ENCODE measurements around the gene GNRH2. TPM values are rescaled to one million over a fixed set of nuclear protein-coding genes. Genes with fewer than 3 reads are reported as not detected.
"Not testable (repeated sequence)": the region's sequence is repeated elsewhere in the genome, so short reads cannot be mapped to it uniquely, and the experiment has no call there.

GNRH2 gene
- polyA plus RNA-seq, 3 donors from 2014 or later = not detected

DNA sequence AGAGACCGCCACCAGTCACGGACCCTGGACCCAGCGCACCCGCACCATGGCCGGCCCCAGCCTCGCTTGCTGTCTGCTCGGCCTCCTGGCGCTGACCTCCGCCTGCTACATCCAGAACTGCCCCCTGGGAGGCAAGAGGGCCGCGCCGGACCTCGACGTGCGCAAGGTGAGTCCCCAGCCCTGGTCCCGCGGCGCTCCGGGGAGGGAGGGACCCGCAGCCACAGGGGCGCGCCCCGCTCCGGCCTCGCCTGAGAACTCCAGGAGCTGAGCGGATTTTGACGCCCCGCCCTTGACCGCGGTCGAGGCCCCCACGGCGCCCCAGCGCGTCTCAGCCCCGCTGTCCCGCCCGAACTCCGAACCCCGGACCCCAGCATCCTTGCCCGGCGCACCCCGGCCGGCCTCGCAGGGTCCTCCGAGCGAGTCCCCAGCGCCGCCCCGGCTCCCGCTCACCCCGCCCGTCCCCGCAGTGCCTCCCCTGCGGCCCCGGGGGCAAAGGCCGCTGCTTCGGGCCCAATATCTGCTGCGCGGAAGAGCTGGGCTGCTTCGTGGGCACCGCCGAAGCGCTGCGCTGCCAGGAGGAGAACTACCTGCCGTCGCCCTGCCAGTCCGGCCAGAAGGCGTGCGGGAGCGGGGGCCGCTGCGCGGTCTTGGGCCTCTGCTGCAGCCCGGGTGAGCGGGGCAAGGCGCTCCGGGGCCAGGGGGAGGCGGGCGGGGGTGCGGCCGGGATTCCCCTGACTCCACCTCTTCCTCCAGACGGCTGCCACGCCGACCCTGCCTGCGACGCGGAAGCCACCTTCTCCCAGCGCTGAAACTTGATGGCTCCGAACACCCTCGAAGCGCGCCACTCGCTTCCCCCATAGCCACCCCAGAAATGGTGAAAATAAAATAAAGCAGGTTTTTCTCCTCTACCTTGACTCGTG, 28.4 kb downstream of the GNRH2 start, which contains the start of gene OXT:
TSS of gene OXT (plus strand) at position 11 of the 920 bp plus-strand sequence. CDS start at position 47, 36 bp downstream.
- DNase-seq = peak; percentile 44 to 55 (median 53)
- H3K27ac Mint-ChIP-seq = peak within 1 kb of the TSS in 5 of 6 donors; percentile 49 to 79 (median 75)
- H3K36me3 Mint-ChIP-seq = peaks cover 0 to 3% (median 3%) of the 10 kb centered on the region in 3 donors
- peaks cover 12 to 13% of the 10 kb centered on the region in 2 donors for H3K4me1 Mint-ChIP-seq
- peak within 1 kb of the TSS; percentile 82 to 87 (median 84) for H3K4me3 Mint-ChIP-seq
- no peaks in the 10 kb centered on the region for H3K9me3 Mint-ChIP-seq
- peaks cover 1 to 15% (median 4%) of the 10 kb centered on the region in 3 donors for H3K27me3 Mint-ChIP-seq (ENCODE audit: low read depth in 3 of 3)

DNA sequence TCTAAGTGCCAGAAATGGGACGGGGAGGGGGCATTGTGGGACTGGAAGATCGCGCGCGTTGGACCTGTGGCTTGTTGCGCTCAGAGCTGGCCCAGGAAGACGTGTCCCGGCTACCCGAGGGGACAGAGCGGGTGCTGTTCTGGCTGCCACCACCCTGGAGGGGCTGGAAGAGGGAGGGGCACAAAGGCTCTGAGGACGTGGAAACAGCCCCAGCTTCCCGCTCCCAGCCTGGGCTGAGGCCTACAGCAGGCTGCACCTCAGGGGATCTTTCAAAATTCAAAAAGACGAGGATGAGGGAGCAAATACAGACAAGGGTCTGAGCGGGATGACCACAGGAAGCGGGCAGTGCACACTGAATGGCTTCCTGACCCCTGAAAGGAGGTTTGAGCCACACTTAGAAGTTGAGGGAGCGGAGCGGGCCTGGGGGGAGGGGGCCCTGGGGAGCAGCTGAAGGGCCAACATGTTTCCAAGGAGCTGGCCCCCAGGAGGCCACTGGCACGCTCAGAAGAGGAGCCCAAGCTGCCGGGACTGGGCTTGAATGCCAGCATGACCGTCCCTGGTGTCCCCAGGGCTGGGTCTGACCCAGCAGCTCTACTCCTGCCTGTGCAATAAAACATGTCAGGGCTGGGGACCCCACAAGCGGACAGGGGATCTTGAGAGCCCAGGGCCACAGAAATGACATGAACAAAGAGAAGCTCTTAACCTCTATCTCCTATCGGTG, 29.3 kb downstream of the GNRH2 start:
- H3K27me3 Mint-ChIP-seq (ENCODE audit: low read depth in 3 of 3) = peaks cover 6 to 14% (median 6%) of the 10 kb centered on the region in 3 donors
- peak overlapping the region; percentile 81 to 85 (median 82) for H3K4me3 Mint-ChIP-seq
- peaks cover 17 to 20% of the 10 kb centered on the region in 2 donors for H3K4me1 Mint-ChIP-seq
- no peaks in the 10 kb centered on the region for H3K9me3 Mint-ChIP-seq
- no peak for DNase-seq
- H3K27ac Mint-ChIP-seq = peak overlapping the region in 5 of 6 donors; percentile 49 to 79 (median 75)
- H3K36me3 Mint-ChIP-seq = peaks cover 0 to 4% (median 3%) of the 10 kb centered on the region in 3 donors

DNA sequence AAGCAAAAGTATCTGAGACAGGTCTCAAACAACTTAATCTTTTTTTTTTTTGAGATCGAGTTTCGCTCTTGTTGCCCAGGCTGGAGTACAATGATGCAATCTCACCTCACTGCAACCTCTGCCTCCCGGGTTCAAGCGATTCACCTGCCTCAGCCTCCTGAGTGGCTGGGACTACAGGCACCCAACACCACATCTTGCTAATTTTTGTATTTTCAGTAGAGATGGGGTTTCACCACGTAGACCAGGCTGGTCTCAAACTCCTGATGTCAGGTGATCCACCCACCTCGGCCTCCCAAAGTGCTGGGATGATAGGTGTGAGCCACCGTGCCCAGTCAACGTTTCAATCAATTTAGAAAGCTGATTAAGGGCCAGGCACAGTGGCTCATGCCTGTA, 29.8 kb downstream of the GNRH2 start:
- Mint-ChIP-seq H3K27me3 (ENCODE audit: low read depth in 3 of 3) (peaks cover 6 to 15% (median 9%) of the 10 kb centered on the region in 3 donors), H3K4me1 (peaks cover 19 to 23% of the 10 kb centered on the region in 2 donors), H3K4me3 (peak overlapping the region; percentile 23 to 81 (median 27)), H3K27ac (peak overlapping the region in 1 of 6 donors; percentile 7)
- not testable (repeated sequence) for H3K9me3 Mint-ChIP-seq, DNase-seq, H3K36me3 Mint-ChIP-seq

- Mint-ChIP-seq H3K27ac (no peak overlapping the region), H3K36me3 (peaks cover 0 to 6% (median 0%) of the 10 kb centered on the region in 3 donors), H3K4me1 (peaks cover 19 to 23% of the 10 kb centered on the region in 2 donors), H3K9me3 (no peaks in the 10 kb centered on the region), H3K4me3 (no peak overlapping the region), H3K27me3 (ENCODE audit: low read depth in 3 of 3) (peaks cover 9 to 15% (median 9%) of the 10 kb centered on the region in 3 donors)
- DNase-seq = no peak
Measured at GRCh38 chr20:3074812-3075211, 31.4 kb downstream of the GNRH2 start.

GRCh38 chr20:3075315-3075714, 31.9 kb downstream of the GNRH2 start:
- H3K27me3 Mint-ChIP-seq (ENCODE audit: low read depth in 3 of 3) = peaks cover 9 to 17% (median 12%) of the 10 kb centered on the region in 3 donors
- H3K4me1 Mint-ChIP-seq = peaks cover 19 to 23% of the 10 kb centered on the region in 2 donors
- H3K4me3 Mint-ChIP-seq, H3K9me3 Mint-ChIP-seq, H3K27ac Mint-ChIP-seq, H3K36me3 Mint-ChIP-seq, DNase-seq: not testable (repeated sequence)

- Mint-ChIP-seq H3K4me3 (peak overlapping the region in 4 of 5 donors; percentile 11 to 68 (median 34)), H3K9me3 (no peaks in the 10 kb centered on the region), H3K27ac (peak overlapping the region in 3 of 6 donors; percentile 6 to 59 (median 26)), H3K36me3 (peaks cover 0 to 6% (median 5%) of the 10 kb centered on the region in 3 donors), H3K4me1 (peaks cover 6 to 22% of the 10 kb centered on the region in 2 donors), H3K27me3 (ENCODE audit: low read depth in 3 of 3) (peaks cover 19 to 23% (median 20%) of the 10 kb centered on the region in 3 donors)
- peak in 1 of 3 donors; percentile 14 for DNase-seq
Measured at GRCh38 chr20:3077618-3078134, 34.3 kb downstream of the GNRH2 start.

GRCh38 chr20:3080939-3081388, 37.5 kb downstream of the GNRH2 start:
- H3K9me3 Mint-ChIP-seq = no peaks in the 10 kb centered on the region
- peaks cover 18 to 29% (median 23%) of the 10 kb centered on the region in 3 donors for H3K27me3 Mint-ChIP-seq (ENCODE audit: low read depth in 3 of 3)
- no peak overlapping the region for H3K27ac Mint-ChIP-seq
- no peak for DNase-seq
- no peak overlapping the region for H3K4me3 Mint-ChIP-seq
- peaks cover 0 to 5% (median 3%) of the 10 kb centered on the region in 3 donors for H3K36me3 Mint-ChIP-seq
- H3K4me1 Mint-ChIP-seq = peaks cover 6 to 26% of the 10 kb centered on the region in 2 donors

DNA sequence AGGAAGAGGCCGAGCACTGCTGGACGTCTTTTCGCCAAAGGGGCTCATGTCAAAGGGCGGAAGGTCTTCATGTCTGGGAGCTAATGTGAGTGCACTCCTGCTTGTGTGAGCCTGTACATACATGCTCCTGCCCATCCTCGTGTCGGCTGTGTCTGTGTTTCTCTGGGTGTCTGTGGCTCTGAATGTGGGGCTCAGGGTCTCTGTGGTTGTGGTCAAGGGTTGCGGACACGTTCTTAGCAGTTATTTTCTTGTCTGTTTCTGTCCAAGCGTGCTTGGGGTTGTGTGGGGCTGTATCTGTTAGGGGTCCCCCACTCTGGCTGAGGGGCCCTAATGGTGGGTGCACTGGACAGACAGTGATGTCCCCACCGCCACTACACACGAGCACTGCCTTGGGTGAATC, 38.2 kb downstream of the GNRH2 start:
- Mint-ChIP-seq H3K36me3 (peaks cover 0 to 5% (median 3%) of the 10 kb centered on the region in 3 donors), H3K27me3 (ENCODE audit: low read depth in 3 of 3) (peaks cover 18 to 29% (median 22%) of the 10 kb centered on the region in 3 donors), H3K9me3 (no peaks in the 10 kb centered on the region), H3K4me3 (peak overlapping the region in 3 of 5 donors; percentile 9 to 53 (median 15)), H3K27ac (no peak overlapping the region), H3K4me1 (peaks cover 6 to 25% of the 10 kb centered on the region in 2 donors)
- no peak for DNase-seq

DNA sequence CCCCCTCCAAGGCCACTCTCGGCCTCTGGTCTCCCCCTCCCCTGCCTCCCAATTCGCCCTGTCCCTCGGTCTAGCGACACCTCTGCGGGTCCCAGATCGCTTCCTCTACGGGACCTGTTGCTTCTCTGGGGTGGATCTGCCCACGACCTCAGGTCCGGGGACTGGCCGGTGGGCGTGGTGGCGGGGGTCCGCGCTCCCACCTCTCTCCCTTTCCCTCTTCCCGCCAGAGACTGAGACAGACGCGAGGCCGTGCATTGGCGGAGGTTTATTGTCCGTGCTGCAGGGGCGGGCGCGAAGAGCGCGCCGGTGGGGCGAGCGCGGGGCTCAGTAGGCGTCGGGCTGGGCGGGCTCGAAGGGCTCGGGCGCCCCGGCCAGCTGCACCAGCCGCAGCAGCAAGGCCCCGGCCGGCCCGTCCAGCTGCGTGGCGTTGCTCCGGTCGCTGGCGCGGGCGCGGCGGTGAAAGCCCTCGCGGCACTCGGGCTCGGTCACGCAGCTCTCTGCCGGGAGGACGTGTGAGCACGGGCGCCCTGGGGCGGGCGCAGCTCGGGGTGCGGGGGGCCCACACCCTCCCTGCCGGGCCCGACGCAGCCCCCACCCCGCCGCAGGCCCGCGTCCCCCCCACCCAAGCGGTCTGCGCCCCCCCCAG, 39.0 kb downstream of the GNRH2 start:
- no peaks in the 10 kb centered on the region for H3K9me3 Mint-ChIP-seq
- peaks cover 5 to 18% of the 10 kb centered on the region in 2 donors for H3K4me1 Mint-ChIP-seq

DNA sequence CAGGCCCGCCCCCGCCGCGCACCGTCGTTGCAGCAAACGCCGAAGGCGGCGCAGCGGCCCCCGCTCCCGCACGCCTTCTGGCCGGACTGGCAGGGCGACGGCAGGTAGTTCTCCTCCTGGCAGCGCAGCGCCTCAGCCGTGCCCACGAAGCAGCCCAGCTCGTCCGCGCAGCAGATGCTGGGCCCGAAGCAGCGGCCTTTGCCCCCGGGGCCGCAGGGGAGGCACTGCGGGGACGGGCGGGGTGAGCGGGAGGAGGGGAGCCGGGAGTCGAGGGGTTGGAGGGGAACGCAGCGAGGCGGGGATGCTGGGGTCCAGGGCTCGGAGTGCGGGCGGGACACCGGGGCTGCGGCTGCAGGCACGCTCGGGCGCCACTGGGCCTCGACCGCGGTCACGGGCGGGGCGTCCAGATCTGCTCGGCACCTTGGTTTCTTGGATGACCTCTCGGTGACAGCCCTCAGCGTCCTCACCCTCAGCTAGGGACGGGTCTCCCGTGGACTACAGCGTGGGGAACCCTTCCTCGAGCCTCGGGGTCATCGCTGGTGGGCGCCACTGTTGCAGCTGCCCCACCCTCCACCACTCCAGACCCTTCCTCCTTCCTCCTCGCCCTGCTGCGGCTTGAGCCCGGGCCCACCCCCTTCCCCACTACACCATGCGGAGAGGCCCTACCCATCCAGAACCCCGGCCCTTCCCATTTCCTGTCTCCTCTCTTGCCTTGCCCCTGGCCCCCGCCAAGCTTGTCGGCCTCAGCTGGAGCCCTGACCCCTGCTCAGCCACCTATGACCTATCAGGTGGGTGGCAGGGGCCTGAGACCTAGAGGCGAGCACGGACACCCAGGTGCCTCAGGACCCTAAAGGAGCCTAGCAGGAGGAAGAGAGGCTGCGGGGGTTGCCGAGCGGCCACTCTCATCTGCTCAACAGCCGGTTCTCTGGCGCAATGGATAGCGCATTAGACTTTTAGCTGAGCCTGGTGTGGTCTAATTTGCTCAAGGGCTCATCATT, 39.8 kb downstream of the GNRH2 start:
- no peak for DNase-seq
- Mint-ChIP-seq H3K27me3 (ENCODE audit: low read depth in 3 of 3) (peaks cover 13 to 32% (median 23%) of the 10 kb centered on the region in 3 donors), H3K27ac (no peak overlapping the region), H3K4me3 (peak overlapping the region in 3 of 5 donors; percentile 42 to 62 (median 46)), H3K9me3 (no peaks in the 10 kb centered on the region), H3K36me3 (peaks cover 0 to 5% (median 0%) of the 10 kb centered on the region in 3 donors), H3K4me1 (peaks cover 0 to 12% of the 10 kb centered on the region in 2 donors)

More for the DNA sequence above, 39.0 kb downstream of the GNRH2 start:
- Mint-ChIP-seq H3K27me3 (ENCODE audit: low read depth in 3 of 3) (peaks cover 18 to 31% (median 19%) of the 10 kb centered on the region in 3 donors), H3K36me3 (peaks cover 0 to 5% (median 3%) of the 10 kb centered on the region in 3 donors), H3K27ac (no peak overlapping the region), H3K4me3 (peak overlapping the region; percentile 9 to 56 (median 47))
- DNase-seq = no peak

DNA sequence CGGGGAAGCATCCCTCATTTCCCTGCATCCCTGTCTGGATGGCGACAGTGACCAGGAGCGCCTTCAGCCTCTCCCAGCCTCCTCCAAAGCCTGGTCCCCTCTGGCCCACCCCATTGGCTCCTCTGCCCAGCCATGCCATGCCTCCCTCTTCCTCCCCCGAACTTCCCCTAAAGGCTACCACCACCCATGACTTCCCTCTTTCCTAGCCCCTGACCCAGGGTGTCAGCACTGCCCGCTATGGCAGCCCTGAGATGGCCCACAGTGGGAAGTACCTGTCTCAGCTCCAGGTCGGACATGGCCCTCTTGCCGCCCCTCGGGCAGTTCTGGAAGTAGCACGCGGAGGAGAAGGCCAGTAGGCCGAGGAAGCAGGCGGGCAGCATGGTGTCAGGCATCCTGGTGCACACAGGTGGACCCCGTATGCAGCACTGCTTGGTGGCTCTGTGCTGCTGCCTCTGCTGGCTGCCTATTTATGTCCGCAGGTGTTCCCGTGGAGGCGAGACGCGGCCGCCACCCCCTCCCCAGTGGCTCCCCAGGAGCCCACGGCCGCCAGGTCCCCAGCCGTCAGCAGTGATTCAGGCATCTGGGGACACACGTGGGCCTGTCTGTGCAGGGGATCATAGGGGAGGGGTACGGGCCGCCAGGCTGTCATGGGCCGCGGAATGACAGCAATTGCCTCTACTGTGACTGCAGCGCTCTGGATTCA, 41.0 kb downstream of the GNRH2 start, which contains the start of gene AVP:
TSS of gene AVP (minus strand) at position 442 of the 703 bp plus-strand sequence. CDS start at position 392, 50 bp downstream.
- peaks cover 13 to 29% (median 25%) of the 10 kb centered on the region in 3 donors for H3K27me3 Mint-ChIP-seq (ENCODE audit: low read depth in 3 of 3)
- H3K36me3 Mint-ChIP-seq = peaks cover 0 to 5% (median 0%) of the 10 kb centered on the region in 3 donors
- no peak within 1 kb of the TSS for H3K27ac Mint-ChIP-seq
- no peak for DNase-seq
- H3K4me1 Mint-ChIP-seq = peaks cover 0 to 12% of the 10 kb centered on the region in 2 donors
- no peaks in the 10 kb centered on the region for H3K9me3 Mint-ChIP-seq
- H3K4me3 Mint-ChIP-seq = peak within 1 kb of the TSS in 3 of 5 donors; percentile 42 to 62 (median 46)

Data from immature natural killer cell (primary cell).